ENCODE measurements around the gene BHMT. TPM values are rescaled to one million over a fixed set of nuclear protein-coding genes. Genes with fewer than 3 reads are reported as not detected.
"Not testable (repeated sequence)": the region's sequence is repeated elsewhere in the genome, so short reads cannot be mapped to it uniquely, and the experiment has no call there.

Gene BHMT
- total RNA-seq, 1 donor from 2014 or later: not detected

DNA sequence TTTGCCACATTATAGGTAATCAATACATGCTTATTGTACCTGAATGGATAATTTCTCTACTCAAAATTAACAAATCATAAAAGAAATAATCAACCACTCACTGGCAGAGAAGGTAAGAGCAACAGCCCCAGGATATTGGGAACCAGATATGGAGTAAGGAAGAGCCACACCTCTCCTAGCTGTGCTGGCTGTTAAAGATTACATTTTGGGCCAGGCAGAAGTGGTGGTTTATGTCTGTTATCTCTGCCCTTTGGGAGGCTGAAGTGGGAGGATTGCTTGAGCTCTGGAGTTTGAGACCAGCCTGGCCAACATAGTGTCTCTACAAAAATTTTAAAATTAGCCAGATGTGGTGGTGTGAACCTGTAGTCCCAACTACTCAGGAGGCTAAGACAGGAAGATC, 56.4 kb downstream of the BHMT start:
- TF ChIP-seq, protein P1, sequence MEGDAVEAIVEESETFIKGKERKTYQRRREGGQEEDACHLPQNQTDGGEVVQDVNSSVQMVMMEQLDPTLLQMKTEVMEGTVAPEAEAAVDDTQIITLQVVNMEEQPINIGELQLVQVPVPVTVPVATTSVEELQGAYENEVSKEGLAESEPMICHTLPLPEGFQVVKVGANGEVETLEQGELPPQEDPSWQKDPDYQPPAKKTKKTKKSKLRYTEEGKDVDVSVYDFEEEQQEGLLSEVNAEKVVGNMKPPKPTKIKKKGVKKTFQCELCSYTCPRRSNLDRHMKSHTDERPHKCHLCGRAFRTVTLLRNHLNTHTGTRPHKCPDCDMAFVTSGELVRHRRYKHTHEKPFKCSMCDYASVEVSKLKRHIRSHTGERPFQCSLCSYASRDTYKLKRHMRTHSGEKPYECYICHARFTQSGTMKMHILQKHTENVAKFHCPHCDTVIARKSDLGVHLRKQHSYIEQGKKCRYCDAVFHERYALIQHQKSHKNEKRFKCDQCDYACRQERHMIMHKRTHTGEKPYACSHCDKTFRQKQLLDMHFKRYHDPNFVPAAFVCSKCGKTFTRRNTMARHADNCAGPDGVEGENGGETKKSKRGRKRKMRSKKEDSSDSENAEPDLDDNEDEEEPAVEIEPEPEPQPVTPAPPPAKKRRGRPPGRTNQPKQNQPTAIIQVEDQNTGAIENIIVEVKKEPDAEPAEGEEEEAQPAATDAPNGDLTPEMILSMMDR (IDR thresholded peaks at IDR 0.05; ENCODE audit: borderline replicate concordance): no peak

DNA sequence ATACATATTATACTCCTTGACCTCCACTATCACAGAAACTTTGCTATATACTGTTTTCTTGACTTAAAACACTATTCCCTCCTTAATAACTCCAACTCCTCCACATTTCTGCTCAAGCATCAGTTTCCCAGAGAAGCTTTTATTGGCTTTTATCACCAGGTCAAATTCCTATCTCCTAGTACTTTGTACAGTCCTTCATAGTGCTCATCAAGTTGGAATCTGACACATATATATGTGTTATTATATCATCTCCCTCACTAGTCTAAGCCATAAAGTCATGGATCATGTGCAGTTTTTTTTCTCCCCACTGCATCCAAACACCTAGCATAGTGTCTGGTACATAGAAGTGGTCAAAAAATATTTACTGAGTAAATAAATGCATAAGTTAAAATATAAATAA, 59.1 kb downstream of the BHMT start:
- DNase-seq: no peak
- Histone ChIP-seq H3K27ac (replicated peaks) (no peak overlapping the region), H3K36me3 (no peaks in the 10 kb centered on the region), H3K9me3 (replicated peaks) (no peaks in the 10 kb centered on the region), H3K27me3 (ENCODE audit: low read depth) (no peaks in the 10 kb centered on the region), H3K4me1 (no peaks in the 10 kb centered on the region), H3K4me3 (no peak overlapping the region)
- TF ChIP-seq, protein P1 (IDR thresholded peaks at IDR 0.05; ENCODE audit: borderline replicate concordance): no peak
- intact Hi-C loops (cut with micrococcal nuclease): no loop called here

More for the DNA sequence above, 56.4 kb downstream of the BHMT start:
- H3K27ac ChIP-seq (replicated peaks): no peak overlapping the region
- no peak for DNase-seq
- H3K36me3 ChIP-seq: no peaks in the 10 kb centered on the region
- intact Hi-C loops (cut with micrococcal nuclease): no loop called here
- no peaks in the 10 kb centered on the region for H3K27me3 ChIP-seq (ENCODE audit: low read depth)
- H3K9me3 ChIP-seq (replicated peaks): no peaks in the 10 kb centered on the region
- no peaks in the 10 kb centered on the region for H3K4me1 ChIP-seq
- no peak overlapping the region for H3K4me3 ChIP-seq

DNA sequence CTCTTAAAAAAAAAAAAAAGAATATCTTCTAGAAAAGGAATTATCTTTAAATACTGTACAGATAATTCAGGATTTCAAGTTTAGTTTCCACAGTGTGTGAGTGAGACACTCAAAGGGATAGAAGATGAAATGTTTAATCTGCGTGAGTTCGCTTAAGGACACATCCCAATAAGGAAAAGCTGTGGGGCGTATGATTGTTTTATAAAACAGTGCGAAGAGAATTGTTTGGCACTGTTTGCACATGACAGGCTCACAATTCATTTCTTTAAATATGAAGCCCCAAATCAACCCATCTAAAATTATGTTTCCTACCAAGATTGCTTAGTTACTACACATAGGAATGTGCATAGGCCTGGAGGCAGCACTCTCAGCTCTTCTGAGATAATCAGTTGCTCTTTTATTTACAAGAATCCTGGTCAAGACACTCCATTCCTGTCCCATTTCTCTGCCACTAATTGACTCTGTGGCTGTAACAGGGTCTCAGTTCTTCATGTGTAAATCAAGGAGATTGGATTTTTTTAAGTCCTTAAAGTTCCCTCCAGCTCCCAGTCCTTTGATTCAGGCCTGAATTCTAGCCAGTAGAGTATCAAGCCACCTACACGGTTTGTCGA, 60.1 kb downstream of the BHMT start:
- Histone ChIP-seq H3K4me1 (no peaks in the 10 kb centered on the region), H3K9me3 (replicated peaks) (no peaks in the 10 kb centered on the region), H3K4me3 (no peak overlapping the region), H3K27ac (replicated peaks) (no peak overlapping the region), H3K27me3 (ENCODE audit: low read depth) (no peaks in the 10 kb centered on the region), H3K36me3 (no peaks in the 10 kb centered on the region)
- TF ChIP-seq, protein P1 (IDR thresholded peaks at IDR 0.05; ENCODE audit: borderline replicate concordance): no peak
- DNase-seq: no peak
- intact Hi-C loops (cut with micrococcal nuclease): no loop called here

DNA sequence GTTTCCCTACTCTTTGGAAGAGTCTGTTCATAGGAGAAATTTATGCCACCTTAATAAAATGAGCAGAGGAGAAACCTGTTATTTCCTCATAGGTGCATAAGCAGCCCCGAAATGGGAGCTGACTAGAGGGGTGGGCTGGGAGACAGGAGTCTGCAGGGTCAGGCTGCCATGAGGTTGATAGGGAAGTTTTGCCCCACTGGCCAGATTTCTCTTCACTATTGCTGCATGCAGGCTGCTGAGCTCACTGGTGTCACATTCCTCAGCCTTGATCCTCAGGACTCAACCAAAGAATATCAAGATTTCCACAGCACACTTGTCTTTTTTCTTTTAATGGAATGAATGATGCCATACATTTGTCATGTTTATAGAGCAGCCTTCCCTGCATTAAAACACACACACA, 60.7 kb downstream of the BHMT start:
- no peak for DNase-seq
- Histone ChIP-seq H3K4me3 (no peak overlapping the region), H3K27me3 (ENCODE audit: low read depth) (no peaks in the 10 kb centered on the region), H3K27ac (replicated peaks) (no peak overlapping the region), H3K9me3 (replicated peaks) (no peaks in the 10 kb centered on the region), H3K4me1 (no peaks in the 10 kb centered on the region), H3K36me3 (no peaks in the 10 kb centered on the region)
- intact Hi-C loops (cut with micrococcal nuclease): no loop called here
- TF ChIP-seq, protein P1 (IDR thresholded peaks at IDR 0.05; ENCODE audit: borderline replicate concordance): no peak

DNA sequence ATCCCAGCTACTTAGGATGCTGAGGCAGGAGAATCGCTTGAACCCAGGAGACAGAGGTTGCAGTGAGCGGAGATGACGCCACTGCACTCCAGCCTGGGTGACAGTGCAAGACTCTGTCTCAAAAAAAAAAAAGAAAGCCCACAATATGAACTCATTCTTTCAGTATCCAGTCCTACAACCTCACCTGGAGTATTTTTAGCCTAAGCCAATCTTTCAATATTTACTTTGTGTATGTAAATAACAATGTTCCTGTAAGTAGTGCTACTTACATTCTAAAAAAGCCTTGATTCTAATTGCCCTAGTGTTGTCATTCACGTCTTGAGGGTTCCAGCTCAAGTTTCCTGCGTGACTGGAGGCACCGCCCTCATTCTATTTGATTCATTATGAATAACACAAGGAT, 62.0 kb downstream of the BHMT start:
- TF ChIP-seq, protein P1 (IDR thresholded peaks at IDR 0.05; ENCODE audit: borderline replicate concordance): no peak
- intact Hi-C loops (cut with micrococcal nuclease): no loop called here
- H3K4me3 ChIP-seq: no peak overlapping the region
- no peaks in the 10 kb centered on the region for H3K9me3 ChIP-seq (replicated peaks)
- no peak overlapping the region for H3K27ac ChIP-seq (replicated peaks)
- H3K36me3 ChIP-seq: no peaks in the 10 kb centered on the region
- DNase-seq: no peak
- no peaks in the 10 kb centered on the region for H3K27me3 ChIP-seq (ENCODE audit: low read depth)
- H3K4me1 ChIP-seq: no peaks in the 10 kb centered on the region

DNA sequence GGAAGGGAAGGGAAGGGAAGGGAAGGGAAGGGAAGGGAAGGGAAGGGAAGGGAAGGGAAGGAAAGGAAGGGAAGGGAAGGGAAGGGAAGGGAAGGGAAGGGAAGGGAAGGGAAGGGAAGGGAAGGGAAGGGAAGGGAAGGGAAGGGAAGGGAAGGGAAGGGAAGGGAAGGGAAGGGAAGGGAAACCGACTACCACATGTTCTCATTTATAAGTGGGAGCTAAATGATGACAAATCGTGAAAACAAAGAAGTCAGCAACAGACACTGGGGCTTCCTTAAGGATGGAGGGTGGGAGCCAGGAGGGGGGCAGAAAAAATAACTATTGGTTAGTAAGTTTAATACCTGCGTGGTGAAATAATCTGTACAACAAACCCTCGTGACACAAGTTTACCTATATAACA, 68.8 kb downstream of the BHMT start:
- DNase-seq: not testable (repeated sequence)

More for the DNA sequence above, 68.8 kb downstream of the BHMT start:
- H3K4me1 ChIP-seq; H3K36me3 ChIP-seq; H3K9me3 ChIP-seq (replicated peaks); intact Hi-C loops (cut with micrococcal nuclease); H3K4me3 ChIP-seq; H3K27ac ChIP-seq (replicated peaks); H3K27me3 ChIP-seq (ENCODE audit: low read depth): not testable (repeated sequence)
